Loucy (cell line): Measurements from ENCODE around the gene RFXAP.

Experiments used
- EZH2phosphoT487 ChIP-seq: fragments of 200-600 bp; IDR thresholded peaks from 2 replicates; pipeline ENCODE4 v1.6.1; 2018; ENCODE audit warnings: antibody characterized with exemption, mild to moderate bottlenecking, moderate library complexity, borderline replicate concordance
- TF ChIP-seq, protein P1 (sequence below): fragments of 200-600 bp; sonication (generic); conservative IDR thresholded peaks from 2 replicates; pipeline ENCODE4 v1.5.1; 2014; ENCODE audit warnings: mild to moderate bottlenecking, antibody characterized with exemption, low read length

DNA sequence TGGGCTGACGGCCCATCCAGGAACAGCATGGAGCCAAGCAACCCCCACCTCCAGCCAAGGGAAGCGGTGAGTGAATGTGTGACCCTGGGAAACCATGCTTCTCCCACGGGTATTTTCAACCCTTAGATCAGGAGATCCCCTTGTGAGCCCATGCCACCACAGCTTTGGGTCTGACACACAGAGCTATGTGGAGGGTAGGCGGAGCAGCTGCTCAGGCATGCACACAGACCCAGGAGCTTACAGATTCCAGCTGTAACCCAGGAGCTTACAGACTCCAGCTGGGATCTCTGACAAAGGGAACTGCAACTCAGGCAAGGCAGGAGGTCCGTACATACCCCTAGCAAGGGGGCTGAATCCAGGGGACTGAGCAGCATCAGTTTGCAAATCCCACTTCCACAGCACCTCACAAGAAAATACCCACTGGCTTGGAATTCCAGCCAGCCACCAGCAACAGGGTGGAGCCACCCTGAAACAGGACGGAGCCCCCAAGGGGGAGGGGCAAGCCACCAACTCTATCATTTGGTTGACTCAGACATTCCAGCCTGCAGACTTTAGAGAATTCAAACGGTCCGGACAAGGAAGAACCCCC is 40.8 kb upstream of the RFXAP start:
- TF ChIP-seq, protein P1, sequence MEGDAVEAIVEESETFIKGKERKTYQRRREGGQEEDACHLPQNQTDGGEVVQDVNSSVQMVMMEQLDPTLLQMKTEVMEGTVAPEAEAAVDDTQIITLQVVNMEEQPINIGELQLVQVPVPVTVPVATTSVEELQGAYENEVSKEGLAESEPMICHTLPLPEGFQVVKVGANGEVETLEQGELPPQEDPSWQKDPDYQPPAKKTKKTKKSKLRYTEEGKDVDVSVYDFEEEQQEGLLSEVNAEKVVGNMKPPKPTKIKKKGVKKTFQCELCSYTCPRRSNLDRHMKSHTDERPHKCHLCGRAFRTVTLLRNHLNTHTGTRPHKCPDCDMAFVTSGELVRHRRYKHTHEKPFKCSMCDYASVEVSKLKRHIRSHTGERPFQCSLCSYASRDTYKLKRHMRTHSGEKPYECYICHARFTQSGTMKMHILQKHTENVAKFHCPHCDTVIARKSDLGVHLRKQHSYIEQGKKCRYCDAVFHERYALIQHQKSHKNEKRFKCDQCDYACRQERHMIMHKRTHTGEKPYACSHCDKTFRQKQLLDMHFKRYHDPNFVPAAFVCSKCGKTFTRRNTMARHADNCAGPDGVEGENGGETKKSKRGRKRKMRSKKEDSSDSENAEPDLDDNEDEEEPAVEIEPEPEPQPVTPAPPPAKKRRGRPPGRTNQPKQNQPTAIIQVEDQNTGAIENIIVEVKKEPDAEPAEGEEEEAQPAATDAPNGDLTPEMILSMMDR: no peak
- TF ChIP-seq EZH2phosphoT487: no peak
